ENCODE data around the gene LRFN2.

Gene LRFN2

GRCh38 chr6:40411881-40412280 is 175.3 kb downstream of the LRFN2 start:
- Histone ChIP-seq H3K27ac (replicated peaks; ENCODE audit: low read length) (no peak overlapping the region), H4K8ac (ENCODE audit: low read depth, low read length) (no peak overlapping the region), H3K4me1 (ENCODE audit: control insufficient read depth in 2 of 2, insufficient read depth in 1 of 2, low read depth in 1 of 2, low read length in 2 of 2) (peaks cover 0 to 2% of the 10 kb centered on the region in 2 donors), H3K9ac (ENCODE audit: low read depth, low read length, poor library complexity) (no peak overlapping the region), H3K14ac (ENCODE audit: low read length) (no peak overlapping the region), H2BK120ac (ENCODE audit: low read depth, low read length) (no peak overlapping the region), H2BK12ac (ENCODE audit: low read length) (no peak overlapping the region), H3K9me3 (replicated peaks in 1 of 2; ENCODE audit: control insufficient read depth in 2 of 2, insufficient read depth in 1 of 2, low read depth in 1 of 2, low read length in 2 of 2) (no peaks in the 10 kb centered on the region), H3K4me3 (ENCODE audit: low read length in 2 of 2) (no peak overlapping the region), H2AK5ac (ENCODE audit: low read depth, low read length) (no peak overlapping the region), H3K18ac (ENCODE audit: low read length) (no peak overlapping the region), H3K79me1 (ENCODE audit: low read depth, low read length) (no peaks in the 10 kb centered on the region), H4K91ac (ENCODE audit: low read depth, low read length, poor library complexity) (no peak overlapping the region), H2BK15ac (ENCODE audit: low read length) (no peak overlapping the region), H3K23ac (ENCODE audit: low read depth, low read length, poor library complexity) (no peak overlapping the region), H3K4me2 (ENCODE audit: insufficient read depth, low read length, poor library complexity, severe bottlenecking) (no peak overlapping the region), H2AFZ (ENCODE audit: low read length) (no peak overlapping the region), H2BK5ac (ENCODE audit: low read length) (no peak overlapping the region), H3K36me3 (replicated peaks in 1 of 2; ENCODE audit: control insufficient read depth in 2 of 2, insufficient read depth in 2 of 2, low read length in 2 of 2) (no peaks in the 10 kb centered on the region), H3K27me3 (ENCODE audit: control insufficient read depth in 3 of 3, insufficient read depth in 3 of 3, low read depth in 1 of 3, low read length in 3 of 3) (no peaks in the 10 kb centered on the region), H3K4ac (ENCODE audit: low read length) (no peak overlapping the region)
- no peak for DNase-seq (ENCODE audit: low spot score)
- WGBS, 2 donors (ENCODE audit: extremely low coverage in 2 of 2, insufficient read length in 2 of 2, insufficient replicate concordance in 1 of 2) = no CpG with 5 or more reads among the region's 6 CpGs

- H2AFZ ChIP-seq (ENCODE audit: low read length) = no peak overlapping the region
- no peak overlapping the region for H3K4me3 ChIP-seq (ENCODE audit: low read length in 2 of 2)
- H3K23ac ChIP-seq (ENCODE audit: low read depth, low read length, poor library complexity) = peak overlapping the region; percentile 75
- H3K9me3 ChIP-seq (replicated peaks in 1 of 2; ENCODE audit: control insufficient read depth in 2 of 2, insufficient read depth in 1 of 2, low read depth in 1 of 2, low read length in 2 of 2) = no peaks in the 10 kb centered on the region
- H3K4ac ChIP-seq (ENCODE audit: low read length) = peak overlapping the region; percentile 24
- no peak overlapping the region for H2BK5ac ChIP-seq (ENCODE audit: low read length)
- DNase-seq (ENCODE audit: low spot score) = no peak
- no peak overlapping the region for H3K9ac ChIP-seq (ENCODE audit: low read depth, low read length, poor library complexity)
- no peak overlapping the region for H3K4me2 ChIP-seq (ENCODE audit: insufficient read depth, low read length, poor library complexity, severe bottlenecking)
- H3K18ac ChIP-seq (ENCODE audit: low read length) = no peak overlapping the region
- no peak overlapping the region for H4K8ac ChIP-seq (ENCODE audit: low read depth, low read length)
- H2BK15ac ChIP-seq (ENCODE audit: low read length) = peak overlapping the region; percentile 25
- WGBS, 2 donors (ENCODE audit: extremely low coverage in 2 of 2, insufficient read length in 2 of 2, insufficient replicate concordance in 1 of 2) = no CpG with 5 or more reads among the region's 1 CpG
- H2AK5ac ChIP-seq (ENCODE audit: low read depth, low read length) = peak overlapping the region; percentile 71
- no peak overlapping the region for H2BK12ac ChIP-seq (ENCODE audit: low read length)
- peaks cover 0 to 2% of the 10 kb centered on the region in 2 donors for H3K4me1 ChIP-seq (ENCODE audit: control insufficient read depth in 2 of 2, insufficient read depth in 1 of 2, low read depth in 1 of 2, low read length in 2 of 2)
- H4K91ac ChIP-seq (ENCODE audit: low read depth, low read length, poor library complexity) = no peak overlapping the region
- H3K14ac ChIP-seq (ENCODE audit: low read length) = no peak overlapping the region
- H2BK120ac ChIP-seq (ENCODE audit: low read depth, low read length) = no peak overlapping the region
- no peak overlapping the region for H3K27ac ChIP-seq (replicated peaks; ENCODE audit: low read length)
- no peaks in the 10 kb centered on the region for H3K27me3 ChIP-seq (ENCODE audit: control insufficient read depth in 3 of 3, insufficient read depth in 3 of 3, low read depth in 1 of 3, low read length in 3 of 3)
- no peaks in the 10 kb centered on the region for H3K36me3 ChIP-seq (replicated peaks in 1 of 2; ENCODE audit: control insufficient read depth in 2 of 2, insufficient read depth in 2 of 2, low read length in 2 of 2)
- H3K79me1 ChIP-seq (ENCODE audit: low read depth, low read length) = no peaks in the 10 kb centered on the region
Observed at GRCh38 chr6:40410821-40411220, 176.3 kb downstream of the LRFN2 start.

- no peak for DNase-seq (ENCODE audit: low spot score)
- Histone ChIP-seq H3K23ac (ENCODE audit: low read depth, low read length, poor library complexity) (no peak overlapping the region), H3K9me3 (replicated peaks in 1 of 2; ENCODE audit: control insufficient read depth in 2 of 2, insufficient read depth in 1 of 2, low read depth in 1 of 2, low read length in 2 of 2) (no peaks in the 10 kb centered on the region), H4K8ac (ENCODE audit: low read depth, low read length) (no peak overlapping the region), H3K18ac (ENCODE audit: low read length) (no peak overlapping the region), H3K14ac (ENCODE audit: low read length) (peak overlapping the region; percentile 83), H2AK5ac (ENCODE audit: low read depth, low read length) (no peak overlapping the region), H3K4me1 (ENCODE audit: control insufficient read depth in 2 of 2, insufficient read depth in 1 of 2, low read depth in 1 of 2, low read length in 2 of 2) (peaks cover 0 to 2% of the 10 kb centered on the region in 2 donors), H3K27ac (replicated peaks; ENCODE audit: low read length) (no peak overlapping the region), H2BK5ac (ENCODE audit: low read length) (no peak overlapping the region), H2BK12ac (ENCODE audit: low read length) (no peak overlapping the region), H3K4me2 (ENCODE audit: insufficient read depth, low read length, poor library complexity, severe bottlenecking) (no peak overlapping the region), H2BK120ac (ENCODE audit: low read depth, low read length) (no peak overlapping the region), H3K9ac (ENCODE audit: low read depth, low read length, poor library complexity) (no peak overlapping the region), H3K36me3 (replicated peaks in 1 of 2; ENCODE audit: control insufficient read depth in 2 of 2, insufficient read depth in 2 of 2, low read length in 2 of 2) (no peaks in the 10 kb centered on the region), H3K79me1 (ENCODE audit: low read depth, low read length) (no peaks in the 10 kb centered on the region), H2BK15ac (ENCODE audit: low read length) (no peak overlapping the region), H3K27me3 (ENCODE audit: control insufficient read depth in 3 of 3, insufficient read depth in 3 of 3, low read depth in 1 of 3, low read length in 3 of 3) (no peaks in the 10 kb centered on the region), H4K91ac (ENCODE audit: low read depth, low read length, poor library complexity) (no peak overlapping the region), H2AFZ (ENCODE audit: low read length) (no peak overlapping the region), H3K4me3 (ENCODE audit: low read length in 2 of 2) (no peak overlapping the region), H3K4ac (ENCODE audit: low read length) (no peak overlapping the region)
- no CpG with 5 or more reads among the region's 9 CpGs for WGBS, 2 donors (ENCODE audit: extremely low coverage in 2 of 2, insufficient read length in 2 of 2, insufficient replicate concordance in 1 of 2)
Observed at GRCh38 chr6:40409716-40410397, 177.3 kb downstream of the LRFN2 start.

GRCh38 chr6:40408786-40409542 is 178.2 kb downstream of the LRFN2 start:
- no peak overlapping the region for H3K4me2 ChIP-seq (ENCODE audit: insufficient read depth, low read length, poor library complexity, severe bottlenecking)
- no peak overlapping the region for H4K8ac ChIP-seq (ENCODE audit: low read depth, low read length)
- H2BK120ac ChIP-seq (ENCODE audit: low read depth, low read length) = no peak overlapping the region
- no peak overlapping the region for H4K91ac ChIP-seq (ENCODE audit: low read depth, low read length, poor library complexity)
- no peak overlapping the region for H3K9ac ChIP-seq (ENCODE audit: low read depth, low read length, poor library complexity)
- H3K23ac ChIP-seq (ENCODE audit: low read depth, low read length, poor library complexity) = no peak overlapping the region
- no peak overlapping the region for H3K4me3 ChIP-seq (ENCODE audit: low read length in 2 of 2)
- H3K9me3 ChIP-seq (replicated peaks in 1 of 2; ENCODE audit: control insufficient read depth in 2 of 2, insufficient read depth in 1 of 2, low read depth in 1 of 2, low read length in 2 of 2) = no peaks in the 10 kb centered on the region
- no peaks in the 10 kb centered on the region for H3K36me3 ChIP-seq (replicated peaks in 1 of 2; ENCODE audit: control insufficient read depth in 2 of 2, insufficient read depth in 2 of 2, low read length in 2 of 2)
- no peak overlapping the region for H2BK5ac ChIP-seq (ENCODE audit: low read length)
- no peak overlapping the region for H3K4ac ChIP-seq (ENCODE audit: low read length)
- H3K27me3 ChIP-seq (ENCODE audit: control insufficient read depth in 3 of 3, insufficient read depth in 3 of 3, low read depth in 1 of 3, low read length in 3 of 3) = no peaks in the 10 kb centered on the region
- H3K4me1 ChIP-seq (ENCODE audit: control insufficient read depth in 2 of 2, insufficient read depth in 1 of 2, low read depth in 1 of 2, low read length in 2 of 2) = peaks cover 0 to 2% of the 10 kb centered on the region in 2 donors
- no peak overlapping the region for H2BK15ac ChIP-seq (ENCODE audit: low read length)
- WGBS, 2 donors (ENCODE audit: extremely low coverage in 2 of 2, insufficient read length in 2 of 2, insufficient replicate concordance in 1 of 2) = no CpG with 5 or more reads among the region's 4 CpGs
- H2AK5ac ChIP-seq (ENCODE audit: low read depth, low read length) = no peak overlapping the region
- no peak for DNase-seq (ENCODE audit: low spot score)
- H2AFZ ChIP-seq (ENCODE audit: low read length) = no peak overlapping the region
- no peaks in the 10 kb centered on the region for H3K79me1 ChIP-seq (ENCODE audit: low read depth, low read length)
- no peak overlapping the region for H3K27ac ChIP-seq (replicated peaks; ENCODE audit: low read length)
- no peak overlapping the region for H3K18ac ChIP-seq (ENCODE audit: low read length)
- no peak overlapping the region for H2BK12ac ChIP-seq (ENCODE audit: low read length)
- H3K14ac ChIP-seq (ENCODE audit: low read length) = no peak overlapping the region
